Non-pigmented ciliary epithelial cell (primary cell): Measurements from ENCODE around the gene SOWAHD.
"Not testable (repeated sequence)": the region's sequence is repeated elsewhere in the genome, so short reads cannot be mapped to it uniquely, and the experiment has no call there.

Source experiments
- DNase-seq: peaks from one replicate; pipeline ENCODE4 v3.0.0-alpha.2; 2010; ENCODE audit warnings: low read depth

SOWAHD gene

DNA sequence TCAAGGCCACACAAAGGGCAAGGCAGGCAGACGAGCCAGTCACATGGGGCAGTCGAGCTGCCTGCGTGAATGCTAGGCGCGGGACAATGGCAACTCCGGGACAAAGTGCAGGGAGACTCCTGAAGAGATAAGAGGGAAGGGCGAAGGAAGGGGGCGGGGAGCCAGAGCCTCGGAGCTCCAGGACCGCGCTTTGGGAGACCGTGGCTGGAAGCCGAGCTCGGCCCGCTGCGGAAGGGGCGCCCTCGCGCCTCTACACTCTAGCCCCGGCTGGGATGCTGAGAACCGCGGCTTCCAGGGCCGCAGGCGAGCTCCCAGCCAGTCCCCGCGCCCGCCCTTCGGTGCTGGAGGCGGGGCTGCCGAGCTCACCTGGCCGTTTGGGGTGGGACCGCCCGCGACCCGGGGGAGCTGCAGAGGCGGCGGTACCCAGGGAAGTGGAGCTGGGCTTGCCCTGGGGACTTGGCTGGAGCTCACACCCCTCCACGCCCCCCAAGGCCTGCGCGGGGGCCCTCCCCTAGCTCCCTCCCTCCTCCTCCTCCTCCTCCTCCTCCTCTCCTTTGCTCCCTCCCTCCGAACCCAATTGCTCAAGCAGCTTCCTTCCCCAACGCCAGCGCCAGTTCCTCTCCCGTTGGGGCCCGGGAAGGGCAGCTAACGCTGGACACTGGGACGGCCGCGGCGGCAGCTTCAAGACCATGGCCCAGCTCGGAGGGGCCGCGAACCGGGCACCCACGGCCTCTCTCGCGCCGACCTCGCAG, at the start of gene SOWAHD:
Gene SOWAHD, plus strand, starts transcription at position 610 of the 752 bp plus-strand sequence. Its CDS starts 80 bp downstream, at position 690.
- DNase-seq: no peak

GRCh38 chrX:119708936-119709335, 49.5 kb upstream of the SOWAHD start:
- DNase-seq: no peak

GRCh38 chrX:119709630-119710029, 48.8 kb upstream of the SOWAHD start:
- no peak for DNase-seq

DNA sequence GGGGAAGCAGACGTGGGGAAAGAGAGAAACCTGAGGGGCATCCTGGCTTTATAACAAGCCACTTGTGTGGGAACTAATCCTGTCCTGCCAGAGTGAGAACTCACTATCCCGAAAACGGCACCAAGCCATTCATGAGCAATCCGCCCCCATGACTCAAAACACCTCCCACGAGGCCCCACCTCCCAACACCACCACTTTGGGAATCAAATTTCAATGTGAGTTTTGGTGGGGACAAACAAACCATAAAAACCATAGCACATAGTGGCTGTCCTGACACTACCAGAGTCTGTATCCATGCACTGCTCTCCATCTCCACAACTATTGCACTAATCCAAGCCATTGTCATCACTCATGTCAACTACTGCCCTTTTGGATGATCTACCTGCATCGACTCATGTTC, 36.9 kb upstream of the SOWAHD start:
- no peak for DNase-seq

DNA sequence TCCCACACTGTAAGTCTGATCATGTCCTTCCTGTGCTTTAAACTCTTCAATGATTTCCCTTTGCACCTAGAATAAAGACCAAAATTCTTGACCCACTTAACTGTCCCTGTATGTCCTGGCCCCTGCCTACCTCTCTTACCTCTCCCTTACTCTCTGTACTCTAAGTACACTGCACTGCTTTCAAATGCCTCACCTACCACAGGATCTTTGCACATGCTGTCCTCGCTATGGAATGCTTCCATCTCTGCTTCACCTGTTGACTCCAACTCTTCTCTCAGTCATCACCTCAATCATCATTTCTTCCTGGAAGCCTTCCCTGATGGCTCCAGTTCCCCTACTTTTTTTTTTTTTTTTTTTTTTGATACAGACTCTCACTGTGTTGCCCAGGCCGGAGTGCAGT, 36.5 kb upstream of the SOWAHD start:
- DNase-seq: no peak

DNA sequence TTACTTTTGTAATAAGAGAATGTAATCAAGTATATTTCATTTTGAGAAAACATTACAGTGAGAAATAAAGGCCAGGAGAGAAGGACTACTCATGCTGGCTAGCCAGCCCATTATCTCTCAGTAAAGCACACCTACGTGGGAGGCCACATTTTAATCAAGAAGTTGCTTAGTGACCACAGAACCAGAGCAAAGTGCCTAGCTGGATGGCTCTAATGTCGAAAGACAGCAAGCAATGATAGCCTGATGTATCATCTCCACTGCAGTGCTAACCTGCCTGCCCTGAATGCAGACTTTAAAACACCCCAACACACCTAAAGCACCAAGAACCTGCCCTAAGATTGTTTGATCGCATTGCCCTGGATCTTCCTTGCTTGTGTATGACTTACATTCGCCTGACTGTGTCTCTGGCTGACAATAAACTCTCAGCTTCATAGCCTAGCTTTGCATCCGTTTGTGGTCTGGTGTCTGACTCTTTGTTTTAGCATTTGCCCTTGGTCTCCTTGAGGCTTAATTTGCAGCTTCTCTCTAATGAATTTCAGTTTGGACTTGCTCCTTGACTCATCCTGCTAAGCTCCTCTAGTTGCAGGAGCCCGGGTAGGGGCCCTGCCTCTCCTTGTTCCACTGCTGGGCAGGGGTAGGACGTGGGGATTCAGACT, 31.4 kb upstream of the SOWAHD start:
- no peak for DNase-seq

- DNase-seq: no peak
These were observed 29.9 kb upstream of the SOWAHD start for GRCh38 chrX:119728487-119728886.

- DNase-seq: no peak
These were observed 28.8 kb upstream of the SOWAHD start for GRCh38 chrX:119729408-119730201.

GRCh38 chrX:119734897-119735339, 23.5 kb upstream of the SOWAHD start:
- DNase-seq: no peak

- DNase-seq: no peak
These were observed 22.9 kb upstream of the SOWAHD start for GRCh38 chrX:119735467-119735866.

DNA sequence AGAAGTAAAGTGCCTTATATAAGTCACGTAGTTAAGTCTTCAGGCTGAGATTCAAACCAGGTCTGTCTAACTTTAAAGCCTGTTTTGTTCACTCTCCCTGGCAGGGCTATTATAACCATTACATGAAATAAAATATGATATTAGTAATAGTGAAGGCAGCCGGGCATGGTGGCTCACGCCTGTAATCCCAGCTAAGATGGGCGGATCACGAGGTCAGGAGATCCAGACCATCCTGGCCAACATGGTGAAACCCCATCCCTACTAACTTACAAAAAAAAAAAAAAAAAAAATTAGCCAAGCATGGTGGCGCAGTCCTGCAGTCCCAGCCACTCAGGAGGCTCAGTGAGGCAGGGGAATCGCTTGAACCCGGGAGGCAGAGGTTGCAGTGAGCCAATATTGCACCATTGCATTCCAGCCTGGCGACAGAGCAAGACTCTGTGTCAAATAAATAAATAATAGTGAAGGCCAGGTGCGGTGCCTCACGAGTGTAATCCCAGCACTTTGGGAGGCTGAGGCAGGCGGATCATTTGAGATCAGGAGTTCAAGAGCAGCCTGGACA, 22.1 kb upstream of the SOWAHD start:
- no peak for DNase-seq

- DNase-seq: no peak
These were observed 19.6 kb upstream of the SOWAHD start for GRCh38 chrX:119738742-119739141.

DNA sequence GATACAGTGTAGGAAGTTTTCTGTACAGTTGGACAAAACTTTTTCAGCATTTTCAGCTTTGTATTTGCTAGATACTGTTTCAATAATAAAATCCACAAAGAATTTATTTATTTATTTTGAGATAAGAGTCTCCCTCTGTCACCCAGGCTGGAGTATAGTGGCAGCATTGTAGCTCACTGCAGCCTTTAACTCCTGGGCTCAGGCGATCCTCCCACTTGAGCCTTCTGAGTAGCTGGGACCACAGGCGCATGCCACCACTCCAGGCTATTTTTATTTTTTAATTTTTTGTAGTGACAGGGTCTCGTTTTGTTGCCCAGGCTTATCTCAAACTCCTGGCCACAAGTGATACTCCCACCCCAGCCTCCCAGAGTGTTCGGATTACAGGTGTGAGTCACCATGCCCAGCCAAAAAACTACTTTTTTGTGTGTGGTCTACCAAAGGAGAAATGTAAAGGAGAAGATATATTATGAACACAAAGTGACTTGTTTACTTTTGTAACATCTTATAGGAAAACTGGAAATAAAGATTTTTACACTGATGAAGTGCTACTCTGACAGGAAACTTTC, 13.0 kb upstream of the SOWAHD start:
- DNase-seq: no peak

DNA sequence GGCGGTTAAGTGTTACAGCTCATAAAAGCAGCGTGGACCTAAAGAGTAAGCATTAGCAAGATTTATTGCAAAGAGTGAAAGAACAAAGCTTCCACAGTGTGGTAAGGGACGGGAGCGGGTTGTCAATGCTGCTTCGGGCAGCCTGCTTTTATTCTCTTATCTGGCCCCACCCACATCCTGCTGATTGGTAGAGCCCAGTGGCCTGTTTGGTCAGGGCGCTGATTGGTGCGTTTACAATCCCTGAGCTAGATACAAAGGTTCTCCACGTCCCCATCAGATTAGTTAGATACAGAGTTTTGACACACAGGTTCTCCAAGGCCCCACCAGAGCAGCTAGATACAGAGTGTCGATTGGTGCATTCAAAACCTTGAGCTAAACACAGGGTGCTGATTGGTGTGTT, 8.3 kb upstream of the SOWAHD start:
- DNase-seq: not testable (repeated sequence)

GRCh38 chrX:119750751-119751150, 7.6 kb upstream of the SOWAHD start:
- DNase-seq: not testable (repeated sequence)

- no peak for DNase-seq
These were observed 5.4 kb upstream of the SOWAHD start for GRCh38 chrX:119753001-119753400.

DNA sequence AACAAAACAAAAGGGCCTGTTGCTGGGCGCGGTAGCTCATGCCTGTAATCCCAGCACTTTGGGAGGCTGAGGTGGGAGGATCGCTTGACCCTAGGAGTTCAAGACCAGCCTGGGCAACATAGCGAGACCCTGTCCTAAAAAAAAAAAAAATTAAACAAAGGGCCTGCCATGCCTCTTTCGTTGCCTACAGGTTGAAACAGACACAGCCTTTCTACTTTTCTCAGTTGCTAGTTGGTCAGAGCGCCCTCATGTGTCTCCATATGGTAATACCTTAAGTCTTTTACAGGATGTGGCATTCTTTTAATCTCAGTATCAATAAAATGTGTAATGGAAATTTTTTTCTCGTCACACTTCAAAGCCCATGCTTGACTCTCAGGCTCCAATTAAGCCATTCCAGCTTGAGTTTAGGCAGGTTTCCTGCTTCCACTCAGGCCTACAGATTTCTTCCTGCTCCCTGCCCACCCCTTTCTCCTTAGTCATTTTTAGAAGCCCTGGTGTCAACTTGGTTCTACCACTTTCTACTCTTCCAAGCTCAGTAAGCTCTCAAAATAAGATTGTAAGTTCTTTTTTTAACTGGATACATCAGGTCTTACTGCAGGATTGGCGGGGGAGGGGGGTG, 4.6 kb upstream of the SOWAHD start:
- no peak for DNase-seq

DNA sequence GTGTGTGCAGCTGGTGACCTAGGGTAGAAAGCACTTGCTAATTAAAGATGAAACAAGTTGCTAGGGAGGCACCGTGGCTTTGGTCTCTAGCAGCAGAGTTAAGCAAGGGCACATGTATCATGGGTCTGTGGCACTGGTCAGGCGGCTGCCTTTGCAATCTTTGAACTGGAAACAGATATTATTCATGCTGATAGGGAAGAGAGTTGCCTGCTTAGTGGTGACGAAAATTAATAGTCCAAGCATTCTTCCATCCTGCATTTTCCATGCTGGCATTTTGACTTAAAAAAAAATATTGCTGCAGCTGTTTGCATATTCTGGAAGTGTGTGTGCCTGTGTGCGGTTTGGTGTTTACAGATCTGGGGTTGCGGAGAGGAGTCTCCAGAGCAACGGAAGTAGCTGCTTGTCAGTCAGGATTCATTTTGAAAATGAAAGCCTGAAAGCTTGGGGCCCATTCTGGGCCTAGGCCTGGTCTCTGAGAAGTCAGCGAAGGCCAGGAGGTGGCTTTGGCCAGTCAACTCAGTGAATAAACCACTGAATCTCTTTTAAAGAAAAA, 2.3 kb upstream of the SOWAHD start:
- no peak for DNase-seq

GRCh38 chrX:119756926-119757635, 1.3 kb upstream of the SOWAHD start:
- no peak for DNase-seq

GRCh38 chrX:119757646-119757978, 776 bp upstream of the SOWAHD start:
- DNase-seq: no peak

DNA sequence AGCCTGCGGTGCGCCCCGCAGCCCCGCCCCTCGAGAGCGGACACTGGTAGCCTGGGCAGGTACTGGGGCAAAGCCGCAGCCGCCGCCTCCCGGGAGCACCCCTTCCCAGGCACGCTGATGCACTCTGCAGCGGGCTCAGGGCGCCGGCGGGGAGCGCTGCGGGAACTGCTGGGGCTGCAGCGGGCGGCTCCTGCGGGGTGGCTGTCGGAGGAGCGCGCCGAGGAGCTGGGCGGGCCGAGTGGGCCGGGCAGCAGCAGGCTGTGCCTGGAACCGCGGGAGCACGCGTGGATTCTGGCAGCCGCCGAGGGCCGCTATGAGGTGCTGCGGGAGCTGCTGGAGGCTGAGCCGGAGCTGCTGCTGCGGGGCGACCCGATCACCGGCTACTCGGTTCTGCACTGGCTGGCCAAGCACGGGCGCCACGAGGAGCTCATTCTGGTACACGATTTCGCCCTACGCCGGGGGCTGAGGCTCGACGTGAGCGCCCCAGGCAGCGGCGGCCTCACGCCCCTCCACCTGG, 401 bp downstream of the SOWAHD start:
- no peak for DNase-seq
